Tibial nerve (tissue), 4 donors: Measurements from ENCODE around the gene TPRG1L. TPM values are rescaled to one million over a fixed set of nuclear protein-coding genes. Genes with fewer than 3 reads are reported as not detected.

Source experiments
- DNase-seq, 2 donors: peaks; one replicate each; pipeline ENCODE4 v3.0.0-alpha.2; 2019; ENCODE audit warnings: low spot score in 2 of 2
- H3K27ac ChIP-seq, 4 donors: fragments of 200-600 bp; sonication (generic) in 3 of 4; one replicate each; pipeline ENCODE4 v1.5.1; 2017 to 2019; ENCODE audit warnings: mild to moderate bottlenecking in 1 of 4
- H3K27me3 ChIP-seq, 2 donors: fragments of 200-600 bp; sonication (generic) in 1 of 2; one replicate each; pipeline versions ENCODE4 v1.5.1 to v1.6.0; 2017 to 2019
- H3K36me3 ChIP-seq, 3 donors: fragments of 200-600 bp; sonication (generic); one replicate each; pipeline ENCODE4 v1.5.1; 2018 to 2019
- H3K4me1 ChIP-seq, 4 donors: fragments of 200-600 bp; sonication (generic) in 3 of 4; one replicate each; pipeline ENCODE4 v1.5.1; 2017 to 2019
- H3K4me3 ChIP-seq, 4 donors: fragments of 200-600 bp; sonication (generic) in 3 of 4; one replicate each; pipeline ENCODE4 v1.5.1; 2017 to 2019; ENCODE audit warnings: mild to moderate bottlenecking in 1 of 4, moderate library complexity in 1 of 4
- H3K9me3 ChIP-seq, 4 donors: fragments of 200-600 bp; sonication (generic) in 3 of 4; one replicate each; pipeline ENCODE4 v1.5.1; 2017 to 2019
- EP300 ChIP-seq, 2 donors: sonication (generic); formaldehyde crosslinking; IDR thresholded peaks; one replicate each; pipeline ENCODE4 v1.6.1; 2017; ENCODE audit warnings: antibody characterized with exemption in 2 of 2, mild to moderate bottlenecking in 1 of 2
- POLR2A ChIP-seq, 2 donors: fragments of 450-650 bp; IDR thresholded peaks; one replicate each; pipeline ENCODE4 v1.6.1; 2017; ENCODE audit warnings: antibody characterized with exemption in 2 of 2, mild to moderate bottlenecking in 2 of 2, moderate library complexity in 2 of 2
- WGBS, 2 donors: methylation state at CpG; one replicate each; pipeline ENCODE4 v1.1.5; 2018; 5-methylcytosine and 5-hydroxymethylcytosine counted together
- total RNA-seq, 4 donors: library from RNA; depleted of rRNA; stranded (reverse); fragments of >200 nt; gene quantifications; one replicate each; pipeline ENCODE4 v1.1.0, GENCODE V29; 2016
- TF ChIP-seq, protein P1 (sequence below), 5 experiments: fragments of 200-600 bp in 3 of 5; fragments of 450-650 bp in 2 of 5; sonication (generic) in 3 of 5; IDR thresholded peaks; one replicate each; pipeline ENCODE4 v1.5.1; 2016 to 2019; ENCODE audit warnings: antibody characterized with exemption in 5 of 5, mild to moderate bottlenecking in 3 of 5, moderate library complexity in 2 of 5

TPRG1L gene
- total RNA-seq, 4 donors from 2014 or later, result 26.7 to 39.8 (median 34.7) TPM

DNA sequence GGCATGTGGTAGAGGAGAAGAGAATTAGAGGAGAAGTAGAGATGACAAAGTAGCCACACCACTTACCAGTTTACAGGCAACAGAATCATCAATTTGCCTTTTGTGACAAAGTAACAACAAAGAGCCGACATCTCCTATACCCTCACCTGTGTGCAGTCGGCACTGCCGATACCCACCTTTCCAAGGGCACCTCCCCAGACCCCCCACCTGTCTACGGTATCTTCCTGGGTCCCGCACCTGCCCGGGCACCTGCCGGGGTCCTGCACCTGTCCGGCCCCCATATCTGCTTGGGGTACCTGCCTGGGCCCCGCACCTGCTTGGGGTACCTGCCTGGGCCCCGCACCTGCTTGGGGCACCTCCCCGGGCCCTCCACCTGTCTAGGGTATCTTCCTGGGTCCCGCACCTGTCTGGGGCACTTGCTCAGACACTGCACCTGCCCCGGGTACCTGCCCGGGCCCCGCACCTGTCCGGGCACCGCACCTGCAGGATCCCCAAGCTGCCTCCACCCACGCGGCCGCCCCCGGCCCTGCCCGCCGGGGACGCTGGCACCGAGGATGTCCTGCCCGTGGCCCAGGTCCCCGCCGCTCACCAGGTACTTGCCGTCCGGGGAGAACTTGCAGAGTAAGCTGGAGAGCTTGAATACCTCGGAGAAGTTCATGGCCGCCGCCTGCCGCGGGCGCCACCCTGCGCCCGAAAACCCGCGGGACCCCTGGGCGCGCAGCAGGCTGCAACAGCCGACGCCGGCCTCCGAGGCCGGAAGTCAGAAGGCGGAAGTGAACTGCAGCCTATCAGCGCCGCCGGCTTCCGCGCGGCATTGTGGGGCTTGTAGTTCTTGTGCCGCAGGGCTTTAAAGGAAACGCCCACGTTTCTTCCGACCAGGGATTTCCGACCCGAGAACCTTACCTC, 24.8 kb downstream of the TPRG1L start, which contains the start of gene WRAP73:
TSS of gene WRAP73 (minus strand) at position 762 of the 906 bp plus-strand sequence. CDS start at position 658, 104 bp downstream.
- H3K9me3 ChIP-seq, result no peaks in the 10 kb centered on the region
- TF ChIP-seq, protein P1, sequence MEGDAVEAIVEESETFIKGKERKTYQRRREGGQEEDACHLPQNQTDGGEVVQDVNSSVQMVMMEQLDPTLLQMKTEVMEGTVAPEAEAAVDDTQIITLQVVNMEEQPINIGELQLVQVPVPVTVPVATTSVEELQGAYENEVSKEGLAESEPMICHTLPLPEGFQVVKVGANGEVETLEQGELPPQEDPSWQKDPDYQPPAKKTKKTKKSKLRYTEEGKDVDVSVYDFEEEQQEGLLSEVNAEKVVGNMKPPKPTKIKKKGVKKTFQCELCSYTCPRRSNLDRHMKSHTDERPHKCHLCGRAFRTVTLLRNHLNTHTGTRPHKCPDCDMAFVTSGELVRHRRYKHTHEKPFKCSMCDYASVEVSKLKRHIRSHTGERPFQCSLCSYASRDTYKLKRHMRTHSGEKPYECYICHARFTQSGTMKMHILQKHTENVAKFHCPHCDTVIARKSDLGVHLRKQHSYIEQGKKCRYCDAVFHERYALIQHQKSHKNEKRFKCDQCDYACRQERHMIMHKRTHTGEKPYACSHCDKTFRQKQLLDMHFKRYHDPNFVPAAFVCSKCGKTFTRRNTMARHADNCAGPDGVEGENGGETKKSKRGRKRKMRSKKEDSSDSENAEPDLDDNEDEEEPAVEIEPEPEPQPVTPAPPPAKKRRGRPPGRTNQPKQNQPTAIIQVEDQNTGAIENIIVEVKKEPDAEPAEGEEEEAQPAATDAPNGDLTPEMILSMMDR (IDR thresholded peaks at IDR 0.05), result peak in 1 of 5 experiments; percentile 9
- TF ChIP-seq POLR2A (IDR thresholded peaks at IDR 0.05) (peak; percentile 49 to 84), EP300 (IDR thresholded peaks at IDR 0.05) (peak; percentile 79 to 82)

DNA sequence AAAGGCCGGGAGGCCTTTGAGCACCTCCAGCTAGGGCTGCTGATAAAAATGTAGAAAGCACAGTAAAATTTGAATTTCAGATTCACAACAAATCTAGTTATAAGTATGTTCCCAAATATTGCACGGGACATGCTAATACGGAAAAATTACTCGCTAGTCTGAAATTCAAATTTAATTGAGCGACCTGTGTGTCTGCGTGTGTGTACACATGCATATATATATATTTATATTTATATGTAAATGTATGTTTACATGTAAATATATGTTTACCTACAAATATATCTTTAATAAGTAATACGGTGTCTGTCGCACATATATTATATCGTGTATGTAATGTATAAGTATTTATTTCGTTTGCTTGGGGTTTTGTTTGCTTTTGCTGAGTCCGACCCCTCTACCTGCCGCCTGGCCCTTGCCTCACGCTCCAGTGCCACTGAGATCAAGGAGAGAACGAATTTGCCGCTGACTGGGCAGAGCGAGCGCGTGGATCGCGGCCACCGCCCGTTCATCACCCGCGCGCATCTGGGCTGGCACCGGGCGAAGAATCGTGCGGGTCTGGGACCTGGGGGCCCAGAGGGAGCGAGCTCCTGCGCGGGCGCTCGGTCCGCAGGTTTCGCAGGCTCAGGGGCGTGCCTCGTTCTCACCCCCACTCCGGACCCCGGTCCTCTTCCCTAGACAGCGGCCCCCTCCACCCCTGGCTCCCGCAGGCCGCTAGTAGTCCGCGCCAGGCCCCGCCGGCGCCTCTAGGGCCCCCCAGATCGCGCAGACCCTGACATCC, 25.6 kb downstream of the TPRG1L start:
- Histone ChIP-seq H3K4me3 (peak overlapping the region in 3 of 4 donors; percentile 71 to 97 (median 76)), H3K9me3 (no peaks in the 10 kb centered on the region), H3K27ac (no peak overlapping the region), H3K36me3 (peaks cover 0 to 21% (median 5%) of the 10 kb centered on the region in 3 donors), H3K27me3 (peaks cover 5 to 50% of the 10 kb centered on the region in 2 donors), H3K4me1 (peaks cover 0 to 48% (median 21%) of the 10 kb centered on the region in 4 donors)
- no peak for DNase-seq
- no peak for TF ChIP-seq POLR2A (IDR thresholded peaks at IDR 0.05)
- TF ChIP-seq EP300 (IDR thresholded peaks at IDR 0.05), result peak in 1 of 2 donors; percentile 73
- WGBS, 2 donors, result 9 to 20% methylated on average over 20 to 48 of the region's 50 CpGs

More for the DNA sequence above, 24.8 kb downstream of the TPRG1L start, which contains the start of gene WRAP73:
- Histone ChIP-seq H3K27me3 (peaks cover 5 to 43% of the 10 kb centered on the region in 2 donors), H3K4me1 (peaks cover 0 to 48% (median 21%) of the 10 kb centered on the region in 4 donors), H3K36me3 (peaks cover 0 to 30% (median 5%) of the 10 kb centered on the region in 3 donors), H3K27ac (peak within 1 kb of the TSS in 2 of 4 donors; percentile 60 to 62), H3K4me3 (peak within 1 kb of the TSS; percentile 71 to 98 (median 86))
- DNase-seq, result peak; percentile 79 to 82
- WGBS, 2 donors, result 5 to 11% methylated on average over 22 to 52 of the region's 60 CpGs

DNA sequence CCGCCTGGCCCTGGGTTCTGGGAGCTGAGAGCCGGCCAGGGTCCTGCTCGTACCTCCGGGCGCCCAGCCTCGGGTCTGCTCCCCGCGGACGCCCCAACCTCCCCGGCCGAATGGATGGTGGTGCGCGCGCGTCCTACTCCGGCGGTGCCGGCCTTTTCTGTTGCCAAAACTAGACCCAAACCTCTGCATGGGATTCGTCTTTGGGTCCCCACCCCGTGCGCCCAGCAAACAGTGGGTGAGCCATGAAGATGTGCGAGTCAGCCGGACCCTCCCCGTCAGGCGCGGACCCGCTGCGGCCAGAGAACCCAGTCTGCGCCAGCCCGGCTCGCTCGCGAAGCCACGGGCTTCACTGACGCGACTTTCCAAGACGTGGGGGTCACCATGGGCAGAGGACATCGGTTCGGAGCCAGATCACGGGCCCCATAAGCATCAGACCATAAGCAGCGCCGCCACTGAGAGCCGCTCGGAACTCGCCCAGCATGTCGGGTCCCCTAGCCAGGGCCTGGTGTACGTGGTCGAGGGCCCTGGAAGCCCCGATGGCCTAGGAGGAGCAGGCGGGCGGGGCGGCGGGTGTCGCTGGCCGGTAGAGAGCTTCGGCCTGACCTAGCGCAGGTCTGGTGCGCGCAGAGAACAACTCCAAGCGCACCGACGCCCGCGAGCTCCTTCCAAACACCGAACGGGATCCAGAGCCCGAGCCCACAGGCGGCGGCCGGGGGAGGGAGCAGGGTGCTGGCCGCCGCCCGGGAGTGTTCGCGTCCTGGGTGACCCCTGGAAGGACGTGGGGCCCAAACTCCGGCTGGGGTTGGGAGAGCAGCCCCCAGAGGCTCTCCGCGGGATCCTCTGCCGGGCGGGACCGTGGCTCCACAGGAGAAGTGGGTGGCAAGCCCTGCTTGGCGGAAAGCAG, 26.5 kb downstream of the TPRG1L start:
- peaks cover 0 to 13% (median 0%) of the 10 kb centered on the region in 3 donors for H3K36me3 ChIP-seq
- no peak overlapping the region for H3K27ac ChIP-seq
- TF ChIP-seq POLR2A (IDR thresholded peaks at IDR 0.05), result no peak
- WGBS, 2 donors, result 0 to 5% methylated on average over 1 to 43 of the region's 83 CpGs
- H3K9me3 ChIP-seq, result no peaks in the 10 kb centered on the region
- H3K4me3 ChIP-seq, result peak overlapping the region in 1 of 4 donors; percentile 71
- H3K27me3 ChIP-seq, result peaks cover 5 to 50% of the 10 kb centered on the region in 2 donors
- peaks cover 0 to 48% (median 21%) of the 10 kb centered on the region in 4 donors for H3K4me1 ChIP-seq
- no peak for DNase-seq

DNA sequence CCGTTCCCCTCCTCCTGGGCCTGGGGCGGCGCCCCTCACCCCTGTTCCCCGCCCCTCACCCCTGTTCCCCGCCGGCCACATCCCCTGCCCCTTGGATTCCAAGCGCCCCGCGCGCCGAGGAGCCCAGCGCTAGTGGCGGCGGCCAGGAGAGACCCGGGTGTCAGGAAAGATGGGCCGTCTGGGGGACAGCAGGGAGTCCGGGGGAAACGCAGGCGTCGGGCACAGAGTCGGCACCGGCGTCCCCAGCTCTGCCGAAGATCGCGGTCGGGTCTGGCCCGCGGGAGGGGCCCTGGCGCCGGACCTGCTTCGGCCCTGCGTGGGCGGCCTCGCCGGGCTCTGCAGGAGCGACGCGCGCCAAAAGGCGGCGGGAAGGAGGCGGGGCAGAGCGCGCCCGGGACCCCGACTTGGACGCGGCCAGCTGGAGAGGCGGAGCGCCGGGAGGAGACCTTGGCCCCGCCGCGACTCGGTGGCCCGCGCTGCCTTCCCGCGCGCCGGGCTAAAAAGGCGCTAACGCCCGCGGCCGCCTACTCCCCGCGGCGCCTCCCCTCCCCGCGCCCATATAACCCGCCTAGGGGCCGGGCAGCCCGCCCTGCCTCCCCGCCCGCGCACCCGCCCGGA, 27.2 kb downstream of the TPRG1L start, which contains the start of gene TP73:
TSS of gene TP73 (plus strand) at position 587 of the 618 bp plus-strand sequence. CDS start 29,850 bp downstream, outside the sequence.
- no peak for DNase-seq
- Histone ChIP-seq H3K36me3 (peaks cover 0 to 5% (median 0%) of the 10 kb centered on the region in 3 donors), H3K9me3 (no peaks in the 10 kb centered on the region), H3K4me1 (peaks cover 0 to 48% (median 21%) of the 10 kb centered on the region in 4 donors), H3K27me3 (peaks cover 5 to 57% of the 10 kb centered on the region in 2 donors), H3K27ac (no peak within 1 kb of the TSS), H3K4me3 (peak within 1 kb of the TSS in 3 of 4 donors; percentile 1 to 45 (median 17))
- WGBS, 2 donors, result 2% methylated on average over 12 of the region's 80 CpGs; no CpG with 5 or more reads in 1 of the 2 donors
- TF ChIP-seq EP300 (IDR thresholded peaks at IDR 0.05) (no peak), POLR2A (IDR thresholded peaks at IDR 0.05) (no peak)
- TF ChIP-seq, protein P1 (IDR thresholded peaks at IDR 0.05), result no peak
